ENCODE results near the gene TOX4. TPM values are rescaled to one million over a fixed set of nuclear protein-coding genes. Genes with fewer than 3 reads are reported as not detected.
A peak's percentile ranks its signal among the peaks of the same experiment; 100 is the strongest.
"Not testable (repeated sequence)": the region's sequence is repeated elsewhere in the genome, so short reads cannot be mapped to it uniquely, and the experiment has no call there.

Gene TOX4
- total RNA-seq, 1 donor from 2014 or later, result 59.7 TPM

DNA sequence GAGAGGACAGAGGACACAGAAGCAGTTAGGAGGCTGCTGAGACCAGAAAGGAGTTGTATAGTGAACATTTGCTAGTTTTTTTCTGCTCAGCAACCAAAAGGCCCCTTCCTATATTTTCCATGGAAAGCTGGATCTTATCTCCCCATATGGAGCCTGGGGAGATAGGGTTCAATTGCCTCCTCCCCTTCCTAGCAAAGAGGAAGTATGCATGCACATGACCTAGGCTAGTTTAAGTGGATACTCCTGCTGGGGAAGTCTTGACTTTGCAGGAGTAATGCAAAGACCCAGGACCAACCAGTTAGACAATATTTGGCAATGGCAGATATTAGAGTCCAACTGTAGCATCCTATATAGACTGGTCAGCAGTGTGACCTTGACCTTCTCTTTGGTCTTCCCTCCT lies 36.1 kb upstream of the TOX4 start:
- peaks cover 33% of the 10 kb centered on the region for H3K4me1 Mint-ChIP-seq
- no peaks in the 10 kb centered on the region for H3K27me3 Mint-ChIP-seq (ENCODE audit: low read depth)
- TF ChIP-seq, protein P1, sequence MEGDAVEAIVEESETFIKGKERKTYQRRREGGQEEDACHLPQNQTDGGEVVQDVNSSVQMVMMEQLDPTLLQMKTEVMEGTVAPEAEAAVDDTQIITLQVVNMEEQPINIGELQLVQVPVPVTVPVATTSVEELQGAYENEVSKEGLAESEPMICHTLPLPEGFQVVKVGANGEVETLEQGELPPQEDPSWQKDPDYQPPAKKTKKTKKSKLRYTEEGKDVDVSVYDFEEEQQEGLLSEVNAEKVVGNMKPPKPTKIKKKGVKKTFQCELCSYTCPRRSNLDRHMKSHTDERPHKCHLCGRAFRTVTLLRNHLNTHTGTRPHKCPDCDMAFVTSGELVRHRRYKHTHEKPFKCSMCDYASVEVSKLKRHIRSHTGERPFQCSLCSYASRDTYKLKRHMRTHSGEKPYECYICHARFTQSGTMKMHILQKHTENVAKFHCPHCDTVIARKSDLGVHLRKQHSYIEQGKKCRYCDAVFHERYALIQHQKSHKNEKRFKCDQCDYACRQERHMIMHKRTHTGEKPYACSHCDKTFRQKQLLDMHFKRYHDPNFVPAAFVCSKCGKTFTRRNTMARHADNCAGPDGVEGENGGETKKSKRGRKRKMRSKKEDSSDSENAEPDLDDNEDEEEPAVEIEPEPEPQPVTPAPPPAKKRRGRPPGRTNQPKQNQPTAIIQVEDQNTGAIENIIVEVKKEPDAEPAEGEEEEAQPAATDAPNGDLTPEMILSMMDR (conservative IDR thresholded peaks at IDR 0.05), result no peak
- H3K36me3 Mint-ChIP-seq (ENCODE audit: low read depth), result no peaks in the 10 kb centered on the region
- DNase-seq (ENCODE audit: low read depth, low spot score), result no peak
- H3K9me3 Mint-ChIP-seq, result no peaks in the 10 kb centered on the region
- no peak overlapping the region for H3K27ac Mint-ChIP-seq (ENCODE audit: unreplicated experiment)
- H3K4me3 Mint-ChIP-seq, result no peak overlapping the region

DNA sequence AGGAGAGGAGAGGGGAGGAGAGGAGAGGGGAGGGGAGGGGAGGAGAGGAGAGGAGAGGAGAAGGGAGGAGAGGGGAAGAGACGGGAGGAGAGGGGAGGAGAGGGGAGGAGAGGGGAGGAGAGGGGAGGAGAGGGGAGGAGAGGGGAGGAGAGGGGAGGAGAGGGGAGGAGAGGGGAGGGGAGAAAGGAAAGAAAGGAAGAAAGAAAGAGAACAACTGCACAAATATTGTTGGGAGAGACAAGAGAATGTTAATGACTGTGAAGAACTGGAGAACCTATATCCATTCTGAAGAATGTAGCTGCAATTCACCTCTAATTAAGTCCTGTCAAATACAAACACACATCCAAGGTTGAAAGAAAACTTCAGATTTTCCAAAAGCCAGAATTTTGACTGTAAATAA lies 34.3 kb upstream of the TOX4 start:
- not testable (repeated sequence) for H3K9me3 Mint-ChIP-seq; H3K36me3 Mint-ChIP-seq (ENCODE audit: low read depth); H3K27ac Mint-ChIP-seq (ENCODE audit: unreplicated experiment); H3K27me3 Mint-ChIP-seq (ENCODE audit: low read depth); H3K4me3 Mint-ChIP-seq; DNase-seq (ENCODE audit: low read depth, low spot score)
- H3K4me1 Mint-ChIP-seq, result peaks cover 18% of the 10 kb centered on the region

DNA sequence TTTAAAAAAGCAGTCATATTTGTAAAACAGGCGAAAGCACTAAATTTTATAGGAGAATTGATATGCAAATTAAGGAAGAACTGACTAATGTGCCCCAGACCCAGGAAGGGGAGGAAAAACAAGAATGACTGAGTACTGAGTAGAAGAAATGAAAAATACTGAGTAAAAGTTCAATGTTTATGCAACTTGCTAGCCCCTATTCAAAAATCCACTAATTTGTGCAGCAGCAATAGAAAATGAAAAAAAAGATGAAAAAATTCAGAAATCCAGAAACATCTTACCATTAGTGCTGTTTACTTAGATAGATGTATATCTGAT lies 27.1 kb upstream of the TOX4 start:
- TF ChIP-seq, protein P1 (conservative IDR thresholded peaks at IDR 0.05), result no peak
- H3K36me3 Mint-ChIP-seq (ENCODE audit: low read depth), result peaks cover 3% of the 10 kb centered on the region

DNA sequence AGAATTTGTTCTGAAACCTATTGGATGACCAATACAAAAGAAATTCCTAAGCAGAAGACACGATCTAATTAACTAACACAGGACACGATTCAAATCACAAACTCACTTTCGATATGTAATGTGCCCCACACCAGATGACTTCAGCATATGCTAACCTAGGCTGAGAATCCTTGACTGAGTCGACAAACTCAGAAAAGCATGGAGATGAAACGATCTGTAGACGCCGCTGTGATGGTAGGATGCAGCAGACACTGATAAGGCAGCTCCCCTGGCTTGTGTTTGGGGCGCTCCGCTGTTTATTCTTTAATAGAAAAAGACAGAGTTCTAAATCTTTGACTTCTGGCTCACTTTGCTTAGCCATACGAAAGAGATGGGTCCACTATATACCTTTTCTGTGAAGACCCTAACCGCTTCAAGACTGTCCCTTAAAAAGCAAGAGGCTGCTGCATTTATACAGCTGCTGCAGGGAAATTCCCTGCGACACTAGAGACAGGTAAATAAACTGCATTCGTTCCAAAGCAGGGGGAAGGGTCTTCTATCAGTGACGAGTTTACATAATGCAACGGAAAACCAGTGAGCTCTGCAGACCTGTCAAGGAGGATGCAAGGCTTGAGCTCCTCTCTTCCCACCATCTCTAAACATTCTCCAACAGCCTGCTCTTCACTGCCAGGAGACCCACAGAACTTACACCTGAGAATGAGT lies 22.0 kb upstream of the TOX4 start:
- peak overlapping the region; percentile 95 for H3K27ac Mint-ChIP-seq (ENCODE audit: unreplicated experiment)

More for the DNA sequence above, 27.1 kb upstream of the TOX4 start:
- no peaks in the 10 kb centered on the region for H3K9me3 Mint-ChIP-seq
- no peak overlapping the region for H3K27ac Mint-ChIP-seq (ENCODE audit: unreplicated experiment)
- peaks cover 26% of the 10 kb centered on the region for H3K4me1 Mint-ChIP-seq
- H3K4me3 Mint-ChIP-seq, result peak overlapping the region; percentile 24
- H3K27me3 Mint-ChIP-seq (ENCODE audit: low read depth), result no peaks in the 10 kb centered on the region
- no peak for DNase-seq (ENCODE audit: low read depth, low spot score)

DNA sequence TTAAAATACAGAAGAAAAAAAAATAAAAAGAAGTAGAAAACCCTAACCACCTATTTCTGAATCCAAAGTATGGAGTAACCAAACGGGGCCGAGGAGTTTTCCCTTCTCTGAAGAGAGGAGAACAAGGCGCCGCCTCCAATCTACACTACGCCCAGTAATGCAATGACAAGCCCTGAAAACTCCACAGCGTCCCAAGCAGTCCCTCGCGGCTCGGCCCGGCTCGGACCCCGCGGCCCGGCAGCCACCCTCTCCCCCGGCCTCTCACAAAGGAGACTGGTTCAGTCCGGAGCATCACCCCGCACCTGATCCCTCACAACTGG lies 21.4 kb upstream of the TOX4 start:
- no peak for DNase-seq (ENCODE audit: low read depth, low spot score)
- H3K9me3 Mint-ChIP-seq, result no peaks in the 10 kb centered on the region
- peaks cover 7% of the 10 kb centered on the region for H3K36me3 Mint-ChIP-seq (ENCODE audit: low read depth)
- H3K4me1 Mint-ChIP-seq, result peaks cover 31% of the 10 kb centered on the region
- H3K4me3 Mint-ChIP-seq, result peak overlapping the region; percentile 99
- TF ChIP-seq, protein P1 (conservative IDR thresholded peaks at IDR 0.05), result no peak
- no peaks in the 10 kb centered on the region for H3K27me3 Mint-ChIP-seq (ENCODE audit: low read depth)
- H3K27ac Mint-ChIP-seq (ENCODE audit: unreplicated experiment), result peak overlapping the region; percentile 98

More for the DNA sequence above, 22.0 kb upstream of the TOX4 start:
- Mint-ChIP-seq H3K36me3 (ENCODE audit: low read depth) (peaks cover 7% of the 10 kb centered on the region), H3K4me3 (peak overlapping the region; percentile 99), H3K9me3 (no peaks in the 10 kb centered on the region), H3K27me3 (ENCODE audit: low read depth) (no peaks in the 10 kb centered on the region), H3K4me1 (peaks cover 34% of the 10 kb centered on the region)
- TF ChIP-seq, protein P1 (conservative IDR thresholded peaks at IDR 0.05), result no peak
- no peak for DNase-seq (ENCODE audit: low read depth, low spot score)

DNA sequence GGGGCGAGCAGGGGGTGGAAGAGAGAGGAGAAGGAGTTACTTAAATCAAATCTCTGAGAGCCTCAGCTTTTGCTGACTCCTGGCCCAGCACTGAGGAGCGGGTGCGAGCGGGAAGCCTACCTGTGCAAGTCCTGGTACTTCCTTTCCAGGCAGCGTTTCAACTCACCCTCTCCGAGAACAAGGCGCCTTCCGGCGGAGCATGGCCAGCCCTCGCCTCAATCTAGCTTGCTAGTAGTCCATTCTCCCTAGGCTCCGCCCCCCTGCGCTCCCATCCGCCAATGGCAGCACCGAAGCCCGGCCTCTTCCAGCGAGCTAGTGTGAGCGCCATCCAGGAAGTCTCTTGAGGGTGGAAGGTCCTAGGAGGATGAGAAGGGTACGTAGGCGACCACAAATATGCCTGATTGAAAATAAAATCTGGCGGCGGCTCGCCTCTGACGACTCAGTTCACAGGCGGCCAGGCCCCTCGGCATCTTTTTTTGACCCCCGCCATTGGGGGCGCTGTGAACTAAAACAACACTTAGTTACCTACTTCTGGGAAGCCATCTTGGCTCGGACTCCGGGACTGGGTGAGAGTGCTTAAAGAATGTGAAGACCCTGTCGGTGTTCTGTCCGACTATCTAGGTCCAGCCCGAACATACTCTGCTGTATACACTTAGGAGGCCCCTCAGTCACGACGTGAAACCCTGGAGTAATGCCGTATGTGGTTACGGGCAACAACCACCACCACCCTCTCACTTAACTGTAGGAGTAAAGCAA lies 20.9 kb upstream of the TOX4 start, which contains the start of gene CHD8:
CHD8 (minus strand) TSS at position 212 of the 756 bp plus-strand sequence. CDS start 24,480 bp downstream, outside the sequence.
- no peaks in the 10 kb centered on the region for H3K9me3 Mint-ChIP-seq
- DNase-seq (ENCODE audit: low read depth, low spot score), result peak; percentile 99
- peaks cover 31% of the 10 kb centered on the region for H3K4me1 Mint-ChIP-seq
- peak within 1 kb of the TSS; percentile 99 for H3K27ac Mint-ChIP-seq (ENCODE audit: unreplicated experiment)
- TF ChIP-seq, protein P1 (conservative IDR thresholded peaks at IDR 0.05), result peak; percentile 73
- peak within 1 kb of the TSS; percentile 99 for H3K4me3 Mint-ChIP-seq
- H3K36me3 Mint-ChIP-seq (ENCODE audit: low read depth), result peaks cover 7% of the 10 kb centered on the region
- no peaks in the 10 kb centered on the region for H3K27me3 Mint-ChIP-seq (ENCODE audit: low read depth)
